ENCODE data around the gene LAMA5. TPM values are rescaled to one million over a fixed set of nuclear protein-coding genes. Genes with fewer than 3 reads are reported as not detected.
A peak's percentile ranks its signal among the peaks of the same experiment; 100 is the strongest.

Gene LAMA5
- polyA plus RNA-seq, 1 of the 3 experiments (the other 2 are of a cell fraction), result 27.2 TPM

- no peak for TF ChIP-seq FOSL2 (IDR thresholded peaks at IDR 0.05; ENCODE audit: borderline replicate concordance, low read depth)
- no peak for TF ChIP-seq NFIC (IDR thresholded peaks at IDR 0.05; ENCODE audit: borderline replicate concordance)
- no peak for TF ChIP-seq CHD2 (IDR thresholded peaks at IDR 0.05; ENCODE audit: low read length, partially characterized antibody)
- TF ChIP-seq SIN3A (IDR thresholded peaks at IDR 0.05; ENCODE audit: borderline replicate concordance, low read depth, low read length), result no peak
These were observed 48.4 kb upstream of the LAMA5 start (continued) for GRCh38 chr20:62415354-62416111.

GRCh38 chr20:62413896-62414481 is 46.9 kb upstream of the LAMA5 start:
- H3K27ac ChIP-seq (ENCODE audit: low read depth in 2 of 2, low read length in 1 of 2), result no peak overlapping the region
- H3F3A ChIP-seq (replicated peaks; ENCODE audit: insufficient read depth), result no peaks in the 10 kb centered on the region
- 33% methylated on average over 3 of the region's 22 CpGs for WGBS (ENCODE audit: low lambda C conversion rate)
- peaks cover 0 to 19% of the 10 kb centered on the region in 2 experiments; a peak in 1 of 4 replicates for H3K4me1 ChIP-seq (ENCODE audit: control insufficient read depth in 1 of 2, insufficient read depth in 2 of 2, low read depth in 1 of 2, low read length in 1 of 2)
- no peaks in the 10 kb centered on the region for H3K36me3 ChIP-seq (replicated peaks in 1 of 2; ENCODE audit: control insufficient read depth in 1 of 2, insufficient read depth in 2 of 2, low read length in 1 of 2)
- DNase-seq, result peak; percentile 66
- no peak overlapping the region for H3K4me2 ChIP-seq
- TF ChIP-seq CTCF (IDR thresholded peaks at IDR 0.05) (peak; percentile 27; the same call in 1 of the 2 replicates), IRF3 (IDR thresholded peaks at IDR 0.05; ENCODE audit: low read depth, low read length) (no peak)
- H4K20me1 ChIP-seq (ENCODE audit: insufficient read depth), result no peaks in the 10 kb centered on the region
- H3K9me2 ChIP-seq, result no peaks in the 10 kb centered on the region
- ChIA-PET CTCF (interaction anchor here (0.8 to 1.3 kb wide), 7 partner anchors 12 to 203 kb away, joined by 3 to 5 read pairs (median 3); partner anchors contain the start of gene RBBP8NL), POLR2A (no interaction called here)
- H2AFZ ChIP-seq (ENCODE audit: low read depth), result no peak overlapping the region
- no peaks in the 10 kb centered on the region for H3K9me3 ChIP-seq
- no peaks in the 10 kb centered on the region for H3K79me2 ChIP-seq (ENCODE audit: insufficient read depth)
- H3K4me3 ChIP-seq (ENCODE audit: low read depth in 2 of 2, low read length in 1 of 2), result no peak overlapping the region
- H3K9ac ChIP-seq, result no peak overlapping the region
- no peaks in the 10 kb centered on the region for H3K27me3 ChIP-seq (ENCODE audit: insufficient read depth)

GRCh38 chr20:62413025-62413570 is 46.0 kb upstream of the LAMA5 start:
- no peaks in the 10 kb centered on the region for H3K9me3 ChIP-seq
- H3K4me3 ChIP-seq (ENCODE audit: low read depth in 2 of 2, low read length in 1 of 2), result no peak overlapping the region
- peaks cover 0 to 21% of the 10 kb centered on the region in 2 experiments; a peak in 1 of 4 replicates for H3K4me1 ChIP-seq (ENCODE audit: control insufficient read depth in 1 of 2, insufficient read depth in 2 of 2, low read depth in 1 of 2, low read length in 1 of 2)
- no peaks in the 10 kb centered on the region for H4K20me1 ChIP-seq (ENCODE audit: insufficient read depth)
- no peaks in the 10 kb centered on the region for H3K79me2 ChIP-seq (ENCODE audit: insufficient read depth)
- no peak overlapping the region for H3K4me2 ChIP-seq
- no peak overlapping the region for H3K9ac ChIP-seq
- H3K36me3 ChIP-seq (replicated peaks in 1 of 2; ENCODE audit: control insufficient read depth in 1 of 2, insufficient read depth in 2 of 2, low read length in 1 of 2), result no peaks in the 10 kb centered on the region
- no peaks in the 10 kb centered on the region for H3K27me3 ChIP-seq (ENCODE audit: insufficient read depth)
- no peaks in the 10 kb centered on the region for H3K9me2 ChIP-seq
- DNase-seq, result no peak
- H3F3A ChIP-seq (replicated peaks; ENCODE audit: insufficient read depth), result no peaks in the 10 kb centered on the region
- H3K27ac ChIP-seq (ENCODE audit: low read depth in 2 of 2, low read length in 1 of 2), result no peak overlapping the region
- TF ChIP-seq PBX3 (IDR thresholded peaks at IDR 0.05) (no peak), REST (IDR thresholded peaks at IDR 0.05; ENCODE audit: low read depth, low read length) (no peak)
- 60% methylated on average over 2 of the region's 11 CpGs for WGBS (ENCODE audit: low lambda C conversion rate)
- CTCF ChIA-PET, result interaction anchor here (0.8 to 1.3 kb wide), 3 partner anchors 15 to 204 kb away, joined by 3 to 4 read pairs (median 3); partner anchors contain the start of gene RBBP8NL
- POLR2A ChIA-PET, result no interaction called here
- no peak overlapping the region for H2AFZ ChIP-seq (ENCODE audit: low read depth)
